Measurements from ENCODE around the gene CAMKK1. TPM values are rescaled to one million over a fixed set of nuclear protein-coding genes. Genes with fewer than 3 reads are reported as not detected.

Gene CAMKK1
- total RNA-seq, 1 experiment from 2014 or later = 16.3 TPM

- Histone ChIP-seq H4K20me1 (ENCODE audit: insufficient read depth) (no peaks in the 10 kb centered on the region; the same call in 1 of the 2 replicates), H3K9me3 (ENCODE audit: insufficient read depth, low read depth) (no peaks in the 10 kb centered on the region), H3K4me1 (replicated peaks; ENCODE audit: insufficient read depth) (peaks cover 8% of the 10 kb centered on the region; the same call in 1 of the 2 replicates), H3K4me2 (no peak overlapping the region), H3K36me3 (ENCODE audit: low read depth) (peaks cover 18% of the 10 kb centered on the region; the same call in 1 of the 2 replicates), H3K27ac (no peak overlapping the region), H3K9me2 (ENCODE audit: insufficient read depth) (no peaks in the 10 kb centered on the region), H2AFZ (no peak overlapping the region), H3K27me3 (ENCODE audit: insufficient read depth, low read depth) (no peaks in the 10 kb centered on the region), H3F3A (ENCODE audit: insufficient read depth, low read depth) (no peaks in the 10 kb centered on the region; the same call in 1 of the 2 replicates), H3K79me2 (ENCODE audit: low read depth) (no peaks in the 10 kb centered on the region), H3K4me3 (no peak overlapping the region)
- ChIA-PET CTCF (no interaction called here), POLR2A (ENCODE audit: unreplicated experiment) (no interaction called here)
- DNase-seq = no peak
- intact Hi-C loops (cut with micrococcal nuclease; ENCODE audit: unreplicated experiment) = no loop called here
- TF ChIP-seq, protein P1, sequence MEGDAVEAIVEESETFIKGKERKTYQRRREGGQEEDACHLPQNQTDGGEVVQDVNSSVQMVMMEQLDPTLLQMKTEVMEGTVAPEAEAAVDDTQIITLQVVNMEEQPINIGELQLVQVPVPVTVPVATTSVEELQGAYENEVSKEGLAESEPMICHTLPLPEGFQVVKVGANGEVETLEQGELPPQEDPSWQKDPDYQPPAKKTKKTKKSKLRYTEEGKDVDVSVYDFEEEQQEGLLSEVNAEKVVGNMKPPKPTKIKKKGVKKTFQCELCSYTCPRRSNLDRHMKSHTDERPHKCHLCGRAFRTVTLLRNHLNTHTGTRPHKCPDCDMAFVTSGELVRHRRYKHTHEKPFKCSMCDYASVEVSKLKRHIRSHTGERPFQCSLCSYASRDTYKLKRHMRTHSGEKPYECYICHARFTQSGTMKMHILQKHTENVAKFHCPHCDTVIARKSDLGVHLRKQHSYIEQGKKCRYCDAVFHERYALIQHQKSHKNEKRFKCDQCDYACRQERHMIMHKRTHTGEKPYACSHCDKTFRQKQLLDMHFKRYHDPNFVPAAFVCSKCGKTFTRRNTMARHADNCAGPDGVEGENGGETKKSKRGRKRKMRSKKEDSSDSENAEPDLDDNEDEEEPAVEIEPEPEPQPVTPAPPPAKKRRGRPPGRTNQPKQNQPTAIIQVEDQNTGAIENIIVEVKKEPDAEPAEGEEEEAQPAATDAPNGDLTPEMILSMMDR (conservative IDR thresholded peaks at IDR 0.05) = no peak
- no peak for TF ChIP-seq EZH2 (IDR thresholded peaks at IDR 0.05; ENCODE audit: low read depth)
- no TSS peak for BruUV-seq (replicated peaks)
Measured at GRCh38 chr17:3813171-3813570, 79.7 kb downstream of the CAMKK1 start.

GRCh38 chr17:3812771-3813170 is 80.1 kb downstream of the CAMKK1 start:
- no peak overlapping the region for H2AFZ ChIP-seq
- TF ChIP-seq, protein P1 (conservative IDR thresholded peaks at IDR 0.05) = no peak
- no peak for TF ChIP-seq EZH2 (IDR thresholded peaks at IDR 0.05; ENCODE audit: low read depth)
- no peak overlapping the region for H3K4me3 ChIP-seq
- no peaks in the 10 kb centered on the region for H3K79me2 ChIP-seq (ENCODE audit: low read depth)
- H3K27me3 ChIP-seq (ENCODE audit: insufficient read depth, low read depth) = no peaks in the 10 kb centered on the region
- H3F3A ChIP-seq (ENCODE audit: insufficient read depth, low read depth) = no peaks in the 10 kb centered on the region; the same call in 1 of the 2 replicates
- no peak for DNase-seq
- no peaks in the 10 kb centered on the region for H3K9me3 ChIP-seq (ENCODE audit: insufficient read depth, low read depth)
- H3K4me2 ChIP-seq = no peak overlapping the region
- ChIA-PET POLR2A (ENCODE audit: unreplicated experiment) (no interaction called here), CTCF (no interaction called here)
- peaks cover 8% of the 10 kb centered on the region; the same call in 1 of the 2 replicates for H3K4me1 ChIP-seq (replicated peaks; ENCODE audit: insufficient read depth)
- intact Hi-C loops (cut with micrococcal nuclease; ENCODE audit: unreplicated experiment) = no loop called here
- H3K36me3 ChIP-seq (ENCODE audit: low read depth) = peaks cover 16% of the 10 kb centered on the region; the same call in 1 of the 2 replicates
- no peaks in the 10 kb centered on the region for H3K9me2 ChIP-seq (ENCODE audit: insufficient read depth)
- no peak overlapping the region for H3K27ac ChIP-seq
- H4K20me1 ChIP-seq (ENCODE audit: insufficient read depth) = no peaks in the 10 kb centered on the region; the same call in 1 of the 2 replicates
- no TSS peak for BruUV-seq (replicated peaks)

DNA sequence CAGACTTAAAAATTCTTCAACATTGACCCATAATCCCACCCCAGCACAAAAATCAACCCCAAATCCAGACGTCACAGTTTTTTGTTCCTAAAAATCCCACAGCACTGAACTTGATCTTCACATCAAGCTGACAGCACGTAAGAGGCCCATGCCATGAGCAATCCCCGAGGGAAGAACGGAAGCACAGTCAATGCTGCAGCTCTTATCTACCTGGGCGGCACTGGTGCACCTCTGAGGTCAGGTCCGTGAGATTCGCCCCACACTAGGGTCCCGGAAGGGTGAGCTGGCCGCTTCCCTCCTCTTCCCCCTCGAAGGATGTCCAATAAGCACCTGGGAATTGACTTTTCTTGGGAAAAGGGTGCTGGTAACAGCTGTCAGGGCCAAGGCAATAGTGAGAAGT is 80.6 kb downstream of the CAMKK1 start:
- no TSS peak for BruUV-seq (replicated peaks)
- no peaks in the 10 kb centered on the region for H3K9me3 ChIP-seq (ENCODE audit: insufficient read depth, low read depth)
- H3F3A ChIP-seq (ENCODE audit: insufficient read depth, low read depth) = no peaks in the 10 kb centered on the region; the same call in 1 of the 2 replicates
- no peak overlapping the region for H3K4me2 ChIP-seq
- no peak overlapping the region for H3K4me3 ChIP-seq
- H2AFZ ChIP-seq = no peak overlapping the region
- H3K36me3 ChIP-seq (ENCODE audit: low read depth) = peaks cover 16% of the 10 kb centered on the region; the same call in 1 of the 2 replicates
- POLR2A ChIA-PET (ENCODE audit: unreplicated experiment) = no interaction called here
- intact Hi-C loops (cut with micrococcal nuclease; ENCODE audit: unreplicated experiment) = no loop called here
- no peaks in the 10 kb centered on the region for H3K9me2 ChIP-seq (ENCODE audit: insufficient read depth)
- CTCF ChIA-PET = no interaction called here
- H3K4me1 ChIP-seq (replicated peaks; ENCODE audit: insufficient read depth) = peaks cover 8% of the 10 kb centered on the region; the same call in 1 of the 2 replicates
- no peaks in the 10 kb centered on the region; the same call in 1 of the 2 replicates for H4K20me1 ChIP-seq (ENCODE audit: insufficient read depth)
- no peaks in the 10 kb centered on the region for H3K27me3 ChIP-seq (ENCODE audit: insufficient read depth, low read depth)
- TF ChIP-seq, protein P1 (conservative IDR thresholded peaks at IDR 0.05) = no peak
- TF ChIP-seq EZH2 (IDR thresholded peaks at IDR 0.05; ENCODE audit: low read depth) = no peak
- no peak for DNase-seq
- no peaks in the 10 kb centered on the region for H3K79me2 ChIP-seq (ENCODE audit: low read depth)
- no peak overlapping the region for H3K27ac ChIP-seq

Other genes starting within 250 kb of the CAMKK1 start
- gene TAX1BP3, start 224.5 kb downstream of the CAMKK1 start, total RNA-seq (2021) = 147 and 168 TPM in 2 replicates
- 89.6 and 89.9 TPM in 2 replicates for gene EMC6, start 224.2 kb downstream of the CAMKK1 start, total RNA-seq (2021)
- 15.0 and 18.3 TPM in 2 replicates for gene P2RX5, start 196.9 kb downstream of the CAMKK1 start, total RNA-seq (2021)
- 25.1 and 26.8 TPM in 2 replicates for gene HASPIN, start 169.2 kb downstream of the CAMKK1 start, total RNA-seq (2021)
- 48.7 and 52.8 TPM in 2 replicates for gene ITGAE, start 91.9 kb downstream of the CAMKK1 start, total RNA-seq (2021)
- 48.2 and 58.5 TPM in 2 replicates for gene NCBP3, start 46.8 kb downstream of the CAMKK1 start, total RNA-seq (2021)
- gene P2RX1, start 23.4 kb upstream of the CAMKK1 start, total RNA-seq (2021) = not detected in 2 replicates
- 4.4 and 9.6 TPM in 2 replicates for gene ATP2A3, start 71.4 kb upstream of the CAMKK1 start, total RNA-seq (2021)
- gene ZZEF1, start 250.0 kb upstream of the CAMKK1 start, total RNA-seq (2021) = 39.5 and 42.9 TPM in 2 replicates